ENCODE measurements around the gene STKLD1. TPM values are rescaled to one million over a fixed set of nuclear protein-coding genes. Genes with fewer than 3 reads are reported as not detected.
A peak's percentile ranks its signal among the peaks of the same experiment; 100 is the strongest.

The STKLD1 gene
- total RNA-seq, 1 donor: 2.6 TPM

DNA sequence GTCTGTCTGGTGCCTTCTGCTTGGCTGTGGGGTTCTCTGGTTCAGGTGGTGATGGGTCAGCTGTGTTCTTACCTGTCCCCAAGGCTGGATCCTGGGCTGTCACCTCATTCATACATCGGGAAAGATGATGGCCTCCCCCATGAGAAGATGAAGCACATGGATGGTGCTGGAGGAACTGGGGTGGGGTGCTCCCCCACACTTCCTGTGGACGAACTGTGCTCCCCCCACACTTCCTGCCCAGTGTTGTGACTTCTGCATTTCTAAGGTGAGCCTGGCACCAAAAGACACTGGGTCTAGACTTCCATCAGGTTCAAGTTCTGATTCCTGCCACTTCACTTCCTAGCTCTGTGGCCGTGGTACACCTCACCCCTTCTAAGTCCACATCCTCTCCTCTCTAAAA is 35.9 kb upstream of the STKLD1 start:
- DNase-seq (ENCODE audit: low read depth): no peak
- H3K4me3 ChIP-seq (ENCODE audit: low read depth, low read length): no peak overlapping the region
- TF ChIP-seq, protein P1, sequence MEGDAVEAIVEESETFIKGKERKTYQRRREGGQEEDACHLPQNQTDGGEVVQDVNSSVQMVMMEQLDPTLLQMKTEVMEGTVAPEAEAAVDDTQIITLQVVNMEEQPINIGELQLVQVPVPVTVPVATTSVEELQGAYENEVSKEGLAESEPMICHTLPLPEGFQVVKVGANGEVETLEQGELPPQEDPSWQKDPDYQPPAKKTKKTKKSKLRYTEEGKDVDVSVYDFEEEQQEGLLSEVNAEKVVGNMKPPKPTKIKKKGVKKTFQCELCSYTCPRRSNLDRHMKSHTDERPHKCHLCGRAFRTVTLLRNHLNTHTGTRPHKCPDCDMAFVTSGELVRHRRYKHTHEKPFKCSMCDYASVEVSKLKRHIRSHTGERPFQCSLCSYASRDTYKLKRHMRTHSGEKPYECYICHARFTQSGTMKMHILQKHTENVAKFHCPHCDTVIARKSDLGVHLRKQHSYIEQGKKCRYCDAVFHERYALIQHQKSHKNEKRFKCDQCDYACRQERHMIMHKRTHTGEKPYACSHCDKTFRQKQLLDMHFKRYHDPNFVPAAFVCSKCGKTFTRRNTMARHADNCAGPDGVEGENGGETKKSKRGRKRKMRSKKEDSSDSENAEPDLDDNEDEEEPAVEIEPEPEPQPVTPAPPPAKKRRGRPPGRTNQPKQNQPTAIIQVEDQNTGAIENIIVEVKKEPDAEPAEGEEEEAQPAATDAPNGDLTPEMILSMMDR (IDR thresholded peaks at IDR 0.05; ENCODE audit: insufficient read depth, low read depth, low read length): no peak

DNA sequence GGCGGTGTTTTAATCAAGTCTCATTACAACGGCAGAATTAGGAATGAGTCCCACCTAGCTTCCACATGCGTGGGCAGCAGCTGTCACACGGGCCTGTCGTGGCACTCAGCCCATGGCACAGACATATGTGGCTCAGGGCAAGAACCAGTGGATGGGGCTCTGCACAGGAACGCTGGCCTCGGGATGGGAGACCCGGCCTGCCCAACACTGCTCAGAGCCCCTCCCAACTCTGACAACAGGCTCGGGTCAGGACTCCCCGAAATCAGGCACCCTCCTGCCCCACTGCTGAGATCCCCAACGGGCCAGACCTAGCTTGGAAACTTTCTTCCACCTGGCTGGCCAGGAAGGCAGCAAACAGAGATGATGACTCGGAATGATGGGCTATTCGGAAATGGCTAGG is 35.2 kb upstream of the STKLD1 start:
- TF ChIP-seq, protein P1 (IDR thresholded peaks at IDR 0.05; ENCODE audit: insufficient read depth, low read depth, low read length): no peak
- DNase-seq (ENCODE audit: low read depth): no peak

DNA sequence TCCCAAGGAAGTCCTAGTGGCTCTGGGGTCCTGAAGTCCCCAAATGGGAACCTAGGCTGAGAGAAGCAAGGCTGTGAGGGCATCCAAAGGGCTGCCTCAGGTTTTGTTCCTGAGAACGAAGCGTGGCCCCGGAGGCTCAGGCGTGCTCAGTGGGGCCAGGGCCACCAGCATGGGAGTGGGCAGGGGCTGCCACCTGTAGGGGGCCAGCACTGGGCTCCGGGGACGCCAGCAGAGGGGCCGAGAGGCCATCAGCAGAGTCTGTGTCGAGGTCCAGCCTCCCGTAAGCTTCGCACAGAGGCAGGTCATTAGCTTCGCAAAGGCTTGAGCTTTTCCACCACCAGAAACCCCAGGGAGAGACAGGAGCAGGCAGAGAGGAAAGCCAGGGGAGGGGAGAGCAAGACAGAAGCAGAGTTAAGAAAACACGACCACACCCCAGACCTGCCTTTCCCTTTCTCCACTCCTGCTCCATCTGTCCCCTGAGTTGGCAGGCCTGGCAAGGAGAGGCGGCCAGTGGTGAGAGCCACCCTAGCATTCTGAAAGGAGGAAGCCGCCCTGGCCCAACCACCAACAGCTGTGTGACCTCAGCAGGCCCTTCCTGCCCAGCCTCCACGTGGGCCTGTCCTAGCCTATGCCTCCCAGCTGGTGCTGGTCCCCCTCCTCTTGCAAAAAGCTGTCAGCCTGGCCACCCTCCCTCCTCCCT is 34.6 kb upstream of the STKLD1 start:
- H3K4me3 ChIP-seq (ENCODE audit: low read depth, low read length): no peak overlapping the region
- TF ChIP-seq, protein P1 (IDR thresholded peaks at IDR 0.05; ENCODE audit: insufficient read depth, low read depth, low read length): no peak
- DNase-seq (ENCODE audit: low read depth): no peak

More for the DNA sequence above, 35.2 kb upstream of the STKLD1 start:
- no peak overlapping the region for H3K4me3 ChIP-seq (ENCODE audit: low read depth, low read length)

DNA sequence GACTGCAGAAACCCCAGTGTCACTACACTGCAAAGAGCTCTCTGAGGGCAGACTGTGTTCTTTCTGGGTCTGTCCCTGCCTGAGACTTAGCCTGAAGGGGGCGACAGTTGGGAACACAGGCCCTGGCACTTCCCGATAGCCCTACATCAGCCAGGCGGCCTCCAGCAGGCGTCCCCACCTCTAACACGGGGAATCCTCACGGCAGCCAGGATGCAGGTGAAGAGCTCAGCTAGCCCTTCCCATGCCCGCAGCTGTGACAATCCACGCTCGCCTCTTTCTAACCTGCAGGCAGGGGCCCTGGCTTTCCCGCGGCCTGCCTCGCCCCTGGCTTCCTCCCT is 34.1 kb upstream of the STKLD1 start:
- DNase-seq (ENCODE audit: low read depth): no peak
- H3K4me3 ChIP-seq (ENCODE audit: low read depth, low read length): no peak overlapping the region
- TF ChIP-seq, protein P1 (IDR thresholded peaks at IDR 0.05; ENCODE audit: insufficient read depth, low read depth, low read length): peak; percentile 30

DNA sequence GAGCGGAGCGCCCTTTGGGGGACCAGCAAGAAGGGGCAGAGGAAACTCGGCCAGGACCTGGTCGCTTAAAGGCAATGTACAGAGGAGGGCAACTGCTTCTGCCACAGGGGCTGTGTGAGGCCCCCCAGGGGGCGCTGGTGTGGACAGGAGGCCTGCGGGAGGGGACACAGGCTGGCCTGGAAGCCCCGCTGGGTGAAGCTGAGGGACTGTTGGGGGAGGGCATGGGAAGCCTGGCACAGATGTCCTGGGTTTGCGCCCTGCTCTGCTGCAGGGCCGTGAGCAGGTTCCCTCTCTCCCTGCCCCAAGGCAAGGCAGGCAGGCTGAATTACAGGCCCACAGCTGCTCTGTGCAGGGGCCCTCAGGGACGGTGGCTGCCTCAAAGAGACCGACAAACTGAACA is 33.6 kb upstream of the STKLD1 start:
- no peak for DNase-seq (ENCODE audit: low read depth)
- TF ChIP-seq, protein P1 (IDR thresholded peaks at IDR 0.05; ENCODE audit: insufficient read depth, low read depth, low read length): no peak
- H3K4me3 ChIP-seq (ENCODE audit: low read depth, low read length): no peak overlapping the region

DNA sequence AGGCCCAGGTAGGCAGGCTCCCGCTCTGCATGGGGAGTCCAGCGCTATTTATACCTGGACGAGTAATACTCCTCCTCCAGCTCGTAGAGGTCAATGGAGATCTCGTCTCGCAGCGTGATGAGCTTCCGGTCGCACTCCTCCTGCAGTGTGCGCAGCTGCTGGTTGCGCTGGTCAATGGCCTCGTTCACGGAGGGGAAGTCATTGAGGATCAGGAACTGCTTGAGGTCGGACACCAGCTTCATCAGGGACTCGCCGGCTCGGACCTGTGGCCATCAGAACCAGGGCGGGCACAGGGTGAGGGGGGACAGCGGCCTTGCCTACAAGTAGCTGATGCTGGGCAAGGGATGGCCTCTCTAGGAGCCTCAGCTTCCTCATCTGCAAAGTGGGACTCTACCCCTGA is 32.1 kb upstream of the STKLD1 start:
- H3K4me3 ChIP-seq (ENCODE audit: low read depth, low read length): no peak overlapping the region
- TF ChIP-seq, protein P1 (IDR thresholded peaks at IDR 0.05; ENCODE audit: insufficient read depth, low read depth, low read length): no peak
- DNase-seq (ENCODE audit: low read depth): no peak

DNA sequence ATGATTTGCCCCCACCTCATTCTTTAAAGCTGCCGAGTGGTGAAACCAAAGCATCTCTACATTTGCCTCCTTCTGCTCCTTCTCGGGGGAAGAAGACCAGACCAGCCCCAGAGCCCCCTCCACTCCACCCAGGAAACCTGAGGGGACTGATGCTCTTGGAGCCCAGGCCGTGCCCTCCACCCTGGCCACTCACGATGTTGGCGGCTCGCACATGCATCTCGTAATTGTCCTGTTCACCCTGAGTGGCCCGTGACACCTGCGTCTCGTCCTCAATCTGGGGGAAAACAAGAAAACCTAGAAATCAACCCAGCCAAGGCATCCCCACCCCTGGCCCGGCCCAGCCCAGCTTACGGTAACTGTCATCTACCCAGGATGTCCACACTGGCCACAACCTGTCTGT is 31.2 kb upstream of the STKLD1 start:
- no peak for DNase-seq (ENCODE audit: low read depth)
- TF ChIP-seq, protein P1 (IDR thresholded peaks at IDR 0.05; ENCODE audit: insufficient read depth, low read depth, low read length): no peak
- no peak overlapping the region for H3K4me3 ChIP-seq (ENCODE audit: low read depth, low read length)

All from fibroblast of villous mesenchyme (primary cell).